K562 (cell line): ENCODE data around the gene POLR3C. TPM values are rescaled to one million over a fixed set of nuclear protein-coding genes. Genes with fewer than 3 reads are reported as not detected.

ENCODE experiments used
- BRCA1 ChIP-seq, 2 experiments: fragments of 450-650 bp in 1 of 2; sonication (generic) in 1 of 2; formaldehyde crosslinking in 1 of 2; IDR thresholded peaks; 2 replicates each; pipeline versions ENCODE4 v1.5.0 to v1.6.1; 2017 to 2020; ENCODE audit warnings: mild to moderate bottlenecking in 1 of 2, missing genetic modification reagents in 1 of 2
- COPS2 ChIP-seq: fragments of 450-650 bp; conservative IDR thresholded peaks from 2 replicates; pipeline ENCODE4 v1.6.1; 2016; ENCODE audit warnings: mild to moderate bottlenecking, moderate library complexity
- DNMT1 ChIP-seq: fragments of 450-650 bp; IDR thresholded peaks from 2 replicates; pipeline ENCODE4 v1.6.1; 2016; ENCODE audit warnings: antibody characterized with exemption, mild to moderate bottlenecking
- E2F6 ChIP-seq, 2 experiments: IDR thresholded peaks; 2 replicates each; pipeline ENCODE4 v1.6.1; 2011; ENCODE audit warnings: borderline replicate concordance in 1 of 2, control low read depth in 1 of 2, low read depth in 1 of 2, low read length in 1 of 2, mild to moderate bottlenecking in 1 of 2, mixed read lengths in 1 of 2, moderate library complexity in 1 of 2; ENCODE audit not compliant: insufficient read depth in 1 of 2, insufficient read length in 1 of 2, poor library complexity in 1 of 2, severe bottlenecking in 1 of 2; ENCODE audit errors: extremely low read depth in 1 of 2
- GATAD2A ChIP-seq: fragments of 450-650 bp; IDR thresholded peaks from 2 replicates; pipeline ENCODE4 v1.6.1; 2017
- HDGF ChIP-seq: fragments of 450-650 bp; IDR thresholded peaks from 2 replicates; pipeline ENCODE4 v1.6.1; 2016
- HNRNPLL ChIP-seq: fragments of 200-400 bp; formaldehyde crosslinking; IDR thresholded peaks from 2 replicates; pipeline ENCODE4 v1.6.1; 2017; ENCODE audit warnings: low read length, low read depth, mild to moderate bottlenecking; ENCODE audit not compliant: poor library complexity, severe bottlenecking
- NBN ChIP-seq: fragments of 450-650 bp; IDR thresholded peaks from 2 replicates; pipeline ENCODE4 v1.6.1; 2016; ENCODE audit warnings: low read depth, mild to moderate bottlenecking
- POLR2B ChIP-seq: fragments of 450-650 bp; IDR thresholded peaks from 2 replicates; pipeline ENCODE4 v1.6.1; 2018; ENCODE audit warnings: low read depth; ENCODE audit not compliant: partially characterized antibody
- POLR2G ChIP-seq: fragments of 200-400 bp; formaldehyde crosslinking; IDR thresholded peaks from 2 replicates; pipeline ENCODE4 v1.6.1; 2017; ENCODE audit warnings: low read depth, mild to moderate bottlenecking, antibody characterized with exemption, low read length, moderate library complexity
- RBBP5 ChIP-seq: fragments of 200-600 bp; sonication (generic); IDR thresholded peaks from 2 replicates; pipeline ENCODE4 v1.6.1; 2012; ENCODE audit warnings: borderline replicate concordance, mild to moderate bottlenecking, low read length, control low read depth, inconsistent platforms; ENCODE audit not compliant: insufficient read depth, poor library complexity, severe bottlenecking
- RNF219 ChIP-seq: fragments of 250-450 bp; sonication (Bioruptor Pico); IDR thresholded peaks from 2 replicates; pipeline ENCODE4 v1.5.0; 2022; ENCODE audit warnings: mild to moderate bottlenecking
- ZNF24 ChIP-seq: fragments of 450-650 bp; IDR thresholded peaks from 2 replicates; pipeline ENCODE4 v1.6.1; 2016
- polyA plus RNA-seq, 8 experiments: library from polyadenylated mRNA; depleted of rRNA in 4 of 8; stranded (reverse) in 5 of 8; unstranded in 3 of 8; fragments of >200 nt; fragmentation: Nextera tagmentation in 2 of 8; fragmentation: Illumina TruSeq in 1 of 8; extraction: Ambion mirVana in 2 of 8; extraction: Trizol in 1 of 8; gene quantifications; 2 replicates each; pipeline versions ENCODE4 v1.2.1 to v1.2.3, GENCODE V29; 2011 to 2014; ENCODE audit warnings: inconsistent platforms in 1 of 8, missing spikeins in 1 of 8
- total RNA-seq, 7 experiments: library from RNA; depleted of rRNA in 6 of 7; stranded (reverse); fragments of >200 nt in 6 of 7; fragmentation: Illumina TruSeq in 2 of 7; extraction: Trizol in 2 of 7; gene quantifications; 2 replicates each; pipeline versions ENCODE4 v1.2.1 to v1.2.3, GENCODE V29; 2011 to 2021; ENCODE audit warnings: low replicate concordance in 1 of 7
- TF ChIP-seq, protein P1 (sequence below): fragments of 450-650 bp; IDR thresholded peaks from 2 replicates; pipeline ENCODE4 v1.6.1; 2016; ENCODE audit warnings: low read depth
- TF ChIP-seq, protein P2 (sequence below): fragments of 450-650 bp; formaldehyde crosslinking; conservative IDR thresholded peaks from 2 replicates; pipeline ENCODE4 v1.4.0; 2022; ENCODE audit warnings: mild to moderate bottlenecking, missing genetic modification characterization

POLR3C gene
- total and polyA plus RNA-seq, 9 of the 15 experiments (the other 6 are each of a cell fraction or from before 2014, with no cell fraction given), result 19.7 to 64.1 (median 45.2) TPM

- TF ChIP-seq, protein P1, sequence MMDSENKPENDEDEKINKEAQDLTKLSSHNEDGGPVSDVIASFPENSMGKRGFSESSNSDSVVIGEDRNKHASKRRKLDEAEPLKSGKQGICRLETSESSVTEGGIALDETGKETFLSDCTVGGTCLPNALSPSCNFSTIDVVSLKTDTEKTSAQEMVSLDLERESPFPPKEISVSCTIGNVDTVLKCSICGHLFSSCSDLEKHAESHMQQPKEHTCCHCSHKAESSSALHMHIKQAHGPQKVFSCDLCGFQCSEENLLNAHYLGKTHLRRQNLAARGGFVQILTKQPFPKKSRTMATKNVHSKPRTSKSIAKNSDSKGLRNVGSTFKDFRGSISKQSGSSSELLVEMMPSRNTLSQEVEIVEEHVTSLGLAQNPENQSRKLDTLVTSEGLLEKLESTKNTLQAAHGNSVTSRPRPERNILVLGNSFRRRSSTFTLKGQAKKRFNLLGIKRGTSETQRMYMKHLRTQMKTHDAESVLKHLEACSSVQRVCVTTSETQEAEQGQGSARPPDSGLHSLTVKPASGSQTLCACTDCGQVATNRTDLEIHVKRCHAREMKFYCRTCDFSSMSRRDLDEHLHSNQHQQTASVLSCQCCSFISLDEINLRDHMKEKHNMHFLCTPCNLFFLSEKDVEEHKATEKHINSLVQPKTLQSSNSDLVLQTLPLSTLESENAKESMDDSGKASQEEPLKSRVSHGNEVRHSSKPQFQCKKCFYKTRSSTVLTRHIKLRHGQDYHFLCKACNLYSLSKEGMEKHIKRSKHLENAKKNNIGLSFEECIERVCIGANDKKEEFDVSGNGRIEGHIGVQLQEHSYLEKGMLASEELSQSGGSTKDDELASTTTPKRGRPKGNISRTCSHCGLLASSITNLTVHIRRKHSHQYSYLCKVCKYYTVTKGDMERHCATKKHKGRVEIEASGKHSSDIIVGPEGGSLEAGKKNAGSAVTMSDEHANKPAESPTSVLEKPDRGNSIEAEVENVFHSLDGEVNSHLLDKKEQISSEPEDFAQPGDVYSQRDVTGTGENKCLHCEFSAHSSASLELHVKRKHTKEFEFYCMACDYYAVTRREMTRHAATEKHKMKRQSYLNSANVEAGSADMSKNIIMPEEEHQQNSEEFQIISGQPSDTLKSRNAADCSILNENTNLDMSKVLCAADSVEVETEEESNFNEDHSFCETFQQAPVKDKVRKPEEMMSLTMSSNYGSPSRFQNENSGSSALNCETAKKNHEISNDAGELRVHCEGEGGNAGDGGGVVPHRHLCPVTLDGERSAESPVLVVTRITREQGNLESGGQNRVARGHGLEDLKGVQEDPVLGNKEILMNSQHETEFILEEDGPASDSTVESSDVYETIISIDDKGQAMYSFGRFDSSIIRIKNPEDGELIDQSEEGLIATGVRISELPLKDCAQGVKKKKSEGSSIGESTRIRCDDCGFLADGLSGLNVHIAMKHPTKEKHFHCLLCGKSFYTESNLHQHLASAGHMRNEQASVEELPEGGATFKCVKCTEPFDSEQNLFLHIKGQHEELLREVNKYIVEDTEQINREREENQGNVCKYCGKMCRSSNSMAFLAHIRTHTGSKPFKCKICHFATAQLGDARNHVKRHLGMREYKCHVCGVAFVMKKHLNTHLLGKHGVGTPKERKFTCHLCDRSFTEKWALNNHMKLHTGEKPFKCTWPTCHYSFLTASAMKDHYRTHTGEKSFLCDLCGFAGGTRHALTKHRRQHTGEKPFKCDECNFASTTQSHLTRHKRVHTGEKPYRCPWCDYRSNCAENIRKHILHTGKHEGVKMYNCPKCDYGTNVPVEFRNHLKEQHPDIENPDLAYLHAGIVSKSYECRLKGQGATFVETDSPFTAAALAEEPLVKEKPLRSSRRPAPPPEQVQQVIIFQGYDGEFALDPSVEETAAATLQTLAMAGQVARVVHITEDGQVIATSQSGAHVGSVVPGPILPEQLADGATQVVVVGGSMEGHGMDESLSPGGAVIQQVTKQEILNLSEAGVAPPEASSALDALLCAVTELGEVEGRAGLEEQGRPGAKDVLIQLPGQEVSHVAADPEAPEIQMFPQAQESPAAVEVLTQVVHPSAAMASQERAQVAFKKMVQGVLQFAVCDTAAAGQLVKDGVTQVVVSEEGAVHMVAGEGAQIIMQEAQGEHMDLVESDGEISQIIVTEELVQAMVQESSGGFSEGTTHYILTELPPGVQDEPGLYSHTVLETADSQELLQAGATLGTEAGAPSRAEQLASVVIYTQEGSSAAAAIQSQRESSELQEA, result no peak
- TF ChIP-seq BRCA1 (IDR thresholded peaks at IDR 0.05) (no peak), BRCA1 (CRISPR knock-in tag; IDR thresholded peaks at IDR 0.05) (no peak), HDGF (no peak), RNF219 (CRISPR knock-in tag) (no peak), HNRNPLL (peak; percentile 34), POLR2G (peak; percentile 84), E2F6 (IDR thresholded peaks at IDR 0.05; ENCODE audit: borderline replicate concordance in 1 of 2, extremely low read depth in 1 of 2, insufficient read depth in 1 of 2, insufficient read length in 1 of 2, low read depth in 1 of 2, low read length in 1 of 2, poor library complexity in 1 of 2, severe bottlenecking in 1 of 2) (peak in 1 of 2 experiments; percentile 34), RBBP5 (peak; percentile 52), NBN (0 out of 2 replicates have a peak, but pooled peaks have one; percentile 12), COPS2 (no peak), DNMT1 (no peak), POLR2B (no peak), ZNF24 (peak; percentile 59; the same call in 1 of the 2 replicates), GATAD2A (no peak)
- TF ChIP-seq, protein P2, sequence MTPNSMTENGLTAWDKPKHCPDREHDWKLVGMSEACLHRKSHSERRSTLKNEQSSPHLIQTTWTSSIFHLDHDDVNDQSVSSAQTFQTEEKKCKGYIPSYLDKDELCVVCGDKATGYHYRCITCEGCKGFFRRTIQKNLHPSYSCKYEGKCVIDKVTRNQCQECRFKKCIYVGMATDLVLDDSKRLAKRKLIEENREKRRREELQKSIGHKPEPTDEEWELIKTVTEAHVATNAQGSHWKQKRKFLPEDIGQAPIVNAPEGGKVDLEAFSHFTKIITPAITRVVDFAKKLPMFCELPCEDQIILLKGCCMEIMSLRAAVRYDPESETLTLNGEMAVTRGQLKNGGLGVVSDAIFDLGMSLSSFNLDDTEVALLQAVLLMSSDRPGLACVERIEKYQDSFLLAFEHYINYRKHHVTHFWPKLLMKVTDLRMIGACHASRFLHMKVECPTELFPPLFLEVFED (CRISPR knock-in tag), result no peak
Observed at GRCh38 chr1:145859491-145860023, 35.6 kb downstream of the POLR3C start (continued).
